Daoy (cell line): Measurements from ENCODE around the gene ZNF157. TPM values are rescaled to one million over a fixed set of nuclear protein-coding genes. Genes with fewer than 3 reads are reported as not detected.

Source experiments
- DNase-seq: peaks from one replicate; pipeline ENCODE4 v3.0.0-alpha.2; 2015; ENCODE audit warnings: low read depth
- total RNA-seq: library from RNA; depleted of rRNA; stranded (reverse); fragments of >200 nt; shearing (Covaris generic); gene quantifications from 2 replicates; pipeline ENCODE4 v1.2.3, GENCODE V29; 2014; rRNA removed

ZNF157 gene
- total RNA-seq, 1 experiment from 2014 or later = 0.06 TPM

- DNase-seq = no peak
These were observed 76.6 kb downstream of the ZNF157 start for GRCh38 chrX:47446971-47447370.

GRCh38 chrX:47447607-47448006 is 77.2 kb downstream of the ZNF157 start:
- no peak for DNase-seq

- DNase-seq = no peak
These were observed 77.9 kb downstream of the ZNF157 start for GRCh38 chrX:47448165-47448806.

GRCh38 chrX:47452112-47452511 is 81.7 kb downstream of the ZNF157 start:
- no peak for DNase-seq

- DNase-seq = no peak
These were observed 85.7 kb downstream of the ZNF157 start for GRCh38 chrX:47456080-47456479.

GRCh38 chrX:47458528-47458927 is 88.2 kb downstream of the ZNF157 start:
- DNase-seq = no peak

GRCh38 chrX:47460561-47460960 is 90.2 kb downstream of the ZNF157 start:
- no peak for DNase-seq

Other genes starting within 250 kb of the ZNF157 start
- 91.7 and 137 TPM in 2 replicates for gene NDUFB11, start 225.9 kb upstream of the ZNF157 start, total RNA-seq
- 58.6 and 60.9 TPM in 2 replicates for gene RBM10, start 225.4 kb upstream of the ZNF157 start, total RNA-seq
- 122 and 130 TPM in 2 replicates for gene UBA1, start 176.7 kb upstream of the ZNF157 start, total RNA-seq
- 54.4 and 64.9 TPM in 2 replicates for gene CDK16, start 151.9 kb upstream of the ZNF157 start, total RNA-seq
- gene USP11, start 137.6 kb upstream of the ZNF157 start, total RNA-seq = 41.3 and 49.2 TPM in 2 replicates
- 4.8 and 24.6 TPM in 2 replicates for gene ZNF41, start 112.6 kb downstream of the ZNF157 start, total RNA-seq
- 18.4 and 20.3 TPM in 2 replicates for gene ARAF, start 190.6 kb downstream of the ZNF157 start, total RNA-seq
- gene TIMP1, start 211.9 kb downstream of the ZNF157 start, total RNA-seq = 97.1 and 133 TPM in 2 replicates
- not detected in 2 replicates for gene SYN1, start 249.3 kb downstream of the ZNF157 start, total RNA-seq